WI38 (cell line): Measurements from ENCODE around the gene GRB14.

Experiments
- H3K4me3 ChIP-seq: 2 replicates; pipeline ENCODE4 v1.5.1; 2011; ENCODE audit warnings: low read depth, mild to moderate bottlenecking, control low read depth, low read length
- CTCF ChIP-seq: IDR thresholded peaks from 2 replicates; pipeline ENCODE4 v1.5.1; 2012; ENCODE audit warnings: low read depth, mild to moderate bottlenecking, control low read depth, low read length

Gene GRB14

GRCh38 chr2:164593959-164594358 lies 27.3 kb downstream of the GRB14 start:
- no peak overlapping the region for H3K4me3 ChIP-seq
- no peak for TF ChIP-seq CTCF

- no peak overlapping the region for H3K4me3 ChIP-seq
These were observed 27.7 kb downstream of the GRB14 start for GRCh38 chr2:164593541-164593940.

GRCh38 chr2:164589522-164589921 lies 31.8 kb downstream of the GRB14 start:
- TF ChIP-seq CTCF: no peak
- no peak overlapping the region for H3K4me3 ChIP-seq

More at GRCh38 chr2:164593541-164593940, 27.7 kb downstream of the GRB14 start:
- TF ChIP-seq CTCF: no peak

- TF ChIP-seq CTCF: no peak
- H3K4me3 ChIP-seq: no peak overlapping the region
These were observed 40.2 kb downstream of the GRB14 start for GRCh38 chr2:164581050-164581449.

- TF ChIP-seq CTCF: no peak
- H3K4me3 ChIP-seq: no peak overlapping the region
These were observed 46.4 kb downstream of the GRB14 start for GRCh38 chr2:164574931-164575330.

- TF ChIP-seq CTCF: no peak
- H3K4me3 ChIP-seq: no peak overlapping the region
These were observed 50.8 kb downstream of the GRB14 start for GRCh38 chr2:164570475-164570874.

GRCh38 chr2:164569378-164569777 lies 51.9 kb downstream of the GRB14 start:
- no peak overlapping the region for H3K4me3 ChIP-seq
- no peak for TF ChIP-seq CTCF
